GM19452 (cell line): ENCODE data around the gene CCNY.

Experiments used
- ATAC-seq: cut with Tn5 transposase; IDR thresholded peaks from one replicate; pipeline ENCODE4 v1.9.1; 2021; ENCODE audit not compliant: unreplicated experiment

CCNY gene

GRCh38 chr10:35423505-35424306 is 87.4 kb downstream of the CCNY start:
- ATAC-seq: no peak

- no peak for ATAC-seq
These were observed 88.5 kb downstream of the CCNY start for GRCh38 chr10:35424680-35425285.

GRCh38 chr10:35425595-35425994 is 89.3 kb downstream of the CCNY start:
- no peak for ATAC-seq

GRCh38 chr10:35426657-35427056 is 90.3 kb downstream of the CCNY start:
- ATAC-seq: no peak

- ATAC-seq: no peak
These were observed 91.2 kb downstream of the CCNY start for GRCh38 chr10:35427543-35427942.

- no peak for ATAC-seq
These were observed 92.2 kb downstream of the CCNY start for GRCh38 chr10:35428521-35428920.

- no peak for ATAC-seq
These were observed 96.6 kb downstream of the CCNY start for GRCh38 chr10:35432781-35433338.

GRCh38 chr10:35433851-35434426 is 97.6 kb downstream of the CCNY start:
- ATAC-seq: no peak

GRCh38 chr10:35434533-35434932 is 98.2 kb downstream of the CCNY start:
- ATAC-seq: no peak

GRCh38 chr10:35435824-35436223 is 99.5 kb downstream of the CCNY start:
- ATAC-seq: no peak

- no peak for ATAC-seq
These were observed 101.5 kb downstream of the CCNY start for GRCh38 chr10:35437829-35438228.

GRCh38 chr10:35438718-35439571 is 102.6 kb downstream of the CCNY start:
- no peak for ATAC-seq

GRCh38 chr10:35440016-35440415 is 103.7 kb downstream of the CCNY start:
- ATAC-seq: no peak

GRCh38 chr10:35442028-35442427 is 105.7 kb downstream of the CCNY start:
- no peak for ATAC-seq

- ATAC-seq: no peak
These were observed 106.3 kb downstream of the CCNY start for GRCh38 chr10:35442592-35442991.

GRCh38 chr10:35443858-35444257 is 107.5 kb downstream of the CCNY start:
- ATAC-seq: no peak

- ATAC-seq: no peak
These were observed 109.0 kb downstream of the CCNY start for GRCh38 chr10:35445150-35445884.

- ATAC-seq: no peak
These were observed 110.1 kb downstream of the CCNY start for GRCh38 chr10:35446439-35446838.

- ATAC-seq: no peak
These were observed 111.5 kb downstream of the CCNY start for GRCh38 chr10:35447693-35448407.
